A673 (cell line): ENCODE data around the gene IKBKE.

Experiments used
- EZH2 ChIP-seq: fragments of 200-600 bp; sonication (generic); IDR thresholded peaks from 2 replicates; pipeline ENCODE4 v1.6.1; 2017; ENCODE audit warnings: borderline replicate concordance, low read depth, mild to moderate bottlenecking, mixed read lengths, antibody characterized with exemption, low read length; ENCODE audit not compliant: poor library complexity, severe bottlenecking
- TF ChIP-seq, protein P1 (sequence below): fragments of 300-800, 200-600 bp; sonication (generic); conservative IDR thresholded peaks from 2 replicates; pipeline ENCODE4 v1.5.1; 2017; ENCODE audit warnings: low read depth, mild to moderate bottlenecking, antibody characterized with exemption, low read length, moderate library complexity, mixed read lengths

DNA sequence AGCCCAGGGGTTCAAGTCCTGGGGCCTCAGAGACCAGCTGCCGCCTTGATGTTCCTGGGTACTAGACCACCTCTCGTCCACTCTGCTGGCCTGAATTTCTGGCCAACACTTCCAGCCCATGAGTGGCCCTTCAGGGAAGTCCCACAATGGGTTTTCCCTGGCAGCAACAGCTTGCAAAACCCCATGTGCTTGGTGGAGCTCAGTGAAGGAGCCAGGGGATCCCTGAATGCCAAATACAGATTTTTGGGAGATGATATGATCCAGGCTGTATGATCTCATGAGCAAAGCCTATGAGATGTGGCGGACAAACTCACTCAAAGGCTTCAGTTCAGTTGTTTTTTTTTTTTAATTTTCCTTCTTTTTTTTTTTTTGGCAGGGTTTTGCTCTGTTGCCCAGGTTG is 27.5 kb downstream of the IKBKE start:
- TF ChIP-seq, protein P1, sequence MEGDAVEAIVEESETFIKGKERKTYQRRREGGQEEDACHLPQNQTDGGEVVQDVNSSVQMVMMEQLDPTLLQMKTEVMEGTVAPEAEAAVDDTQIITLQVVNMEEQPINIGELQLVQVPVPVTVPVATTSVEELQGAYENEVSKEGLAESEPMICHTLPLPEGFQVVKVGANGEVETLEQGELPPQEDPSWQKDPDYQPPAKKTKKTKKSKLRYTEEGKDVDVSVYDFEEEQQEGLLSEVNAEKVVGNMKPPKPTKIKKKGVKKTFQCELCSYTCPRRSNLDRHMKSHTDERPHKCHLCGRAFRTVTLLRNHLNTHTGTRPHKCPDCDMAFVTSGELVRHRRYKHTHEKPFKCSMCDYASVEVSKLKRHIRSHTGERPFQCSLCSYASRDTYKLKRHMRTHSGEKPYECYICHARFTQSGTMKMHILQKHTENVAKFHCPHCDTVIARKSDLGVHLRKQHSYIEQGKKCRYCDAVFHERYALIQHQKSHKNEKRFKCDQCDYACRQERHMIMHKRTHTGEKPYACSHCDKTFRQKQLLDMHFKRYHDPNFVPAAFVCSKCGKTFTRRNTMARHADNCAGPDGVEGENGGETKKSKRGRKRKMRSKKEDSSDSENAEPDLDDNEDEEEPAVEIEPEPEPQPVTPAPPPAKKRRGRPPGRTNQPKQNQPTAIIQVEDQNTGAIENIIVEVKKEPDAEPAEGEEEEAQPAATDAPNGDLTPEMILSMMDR = no peak
- TF ChIP-seq EZH2 = no peak
